Ovary (tissue), 9 donors: ENCODE measurements around the gene TP63. TPM values are rescaled to one million over a fixed set of nuclear protein-coding genes. Genes with fewer than 3 reads are reported as not detected.

Source experiments
- DNase-seq, 5 donors: peaks; one replicate each; pipeline ENCODE4 v3.0.0-alpha.2; 2019 to 2020
- H3K27ac ChIP-seq, 2 donors: fragments of 200-600 bp; one replicate each; pipeline versions ENCODE4 v1.5.1 to v1.8.0; 2019 to 2022
- H3K27me3 ChIP-seq: fragments of 200-600 bp; one replicate; pipeline ENCODE4 v1.8.0; 2022
- H3K36me3 ChIP-seq: fragments of 200-600 bp; sonication (generic); one replicate; pipeline ENCODE4 v1.5.1; 2019
- H3K4me1 ChIP-seq: one replicate; pipeline ENCODE4 v1.8.1; 2013; ENCODE audit warnings: mild to moderate bottlenecking, moderate library complexity; ENCODE audit not compliant: insufficient read depth
- H3K4me3 ChIP-seq: fragments of 200-600 bp; sonication (generic); one replicate; pipeline ENCODE4 v1.5.1; 2017
- H3K9me3 ChIP-seq, 2 donors: fragments of 200-600 bp in 1 of 2; sonication (generic) in 1 of 2; one replicate each; pipeline versions ENCODE4 v1.5.1 to v1.8.1; 2013 to 2019; ENCODE audit warnings: mild to moderate bottlenecking in 1 of 2, moderate library complexity in 1 of 2
- CTCF ChIP-seq, 3 donors: fragments of 450-650 bp in 2 of 3; fragments of 200-600 bp in 1 of 3; IDR thresholded peaks; one replicate each; pipeline versions ENCODE4 v1.5.1 to v1.8.0; 2016 to 2022; ENCODE audit warnings: antibody characterized with exemption in 3 of 3, mild to moderate bottlenecking in 1 of 3
- EP300 ChIP-seq: sonication (generic); formaldehyde crosslinking; IDR thresholded peaks from one replicate; pipeline ENCODE4 v1.6.1; 2017; ENCODE audit warnings: antibody characterized with exemption
- POLR2A ChIP-seq: fragments of 450-650 bp; IDR thresholded peaks from one replicate; pipeline ENCODE4 v1.6.1; 2017; ENCODE audit warnings: antibody characterized with exemption, mild to moderate bottlenecking, moderate library complexity
- WGBS, 3 donors: extraction: QIAGEN DNeasy Blood & Tissue Kit in 1 of 3; methylation state at CpG; one replicate each; pipeline versions ENCODE4 v1.1.5 to v1.1.7; 2013 to 2017; 5-methylcytosine and 5-hydroxymethylcytosine counted together
- intact Hi-C, 4 donors: fragments of 100-400 bp; cut with DNase I; formaldehyde crosslinking; loops; one replicate each; pipeline versions ENCODE4 v1.11.0 to v1.15.1; 2022 to 2023
- polyA plus RNA-seq, 2 donors: library from polyadenylated mRNA; stranded (reverse); fragments of 200-250 nt in 1 of 2; fragments of 350-450 nt in 1 of 2; fragmentation: Illumina TruSeq in 1 of 2; extraction: RNeasy Lipid Tissue Mini Kit (QIAGEN cat#74804) in 1 of 2; gene quantifications; one replicate each; pipeline ENCODE4 v1.2.3, GENCODE V29; 2013 to 2014
- total RNA-seq, 7 donors: library from RNA; depleted of rRNA in 2 of 7; stranded (reverse); fragments of >200 nt in 2 of 7; fragmentation: NEBNext Ultra II Directional in 3 of 7; extraction: Animal tissue kit (Norgen Biotek cat#: 25700) in 3 of 7; gene quantifications; one replicate each; pipeline versions ENCODE4 v1.1.0 to v1.2.4, GENCODE V29; 2016 to 2023
- donor health status: DM: no; HTN: no; CAD: no; lungs with moderate emphysema.
- donor health status: DM: no; HTN: no; CAD: no.
- donor health status: Bipolar disorder and iron deficiency.
- donor health status: DM: yes; HTN: yes; CAD: no.
- donor health status: DM: no; HTN: no; CAD: no.
- donor health status: DM: yes; HTN: yes; CAD: no.

TP63 gene
- total and polyA plus RNA-seq, 9 donors, result 0.15 to 0.79 (median 0.22) TPM; not detected in 1

GRCh38 chr3:189727898-189728297, 96.7 kb downstream of the TP63 start:
- intact Hi-C loops, result no loop called here
- H3K36me3 ChIP-seq, result no peaks in the 10 kb centered on the region
- no peak for DNase-seq
- H3K27me3 ChIP-seq, result no peaks in the 10 kb centered on the region
- no peak overlapping the region for H3K27ac ChIP-seq
- H3K4me1 ChIP-seq, result no peaks in the 10 kb centered on the region
- no peak overlapping the region for H3K4me3 ChIP-seq
- no peaks in the 10 kb centered on the region for H3K9me3 ChIP-seq
- WGBS, 3 donors, result 60 to 74% (median 63%) methylated on average over 4 of the region's 4 CpGs
- TF ChIP-seq POLR2A, result no peak

- Histone ChIP-seq H3K9me3 (no peaks in the 10 kb centered on the region), H3K36me3 (no peaks in the 10 kb centered on the region), H3K4me3 (no peak overlapping the region), H3K27ac (no peak overlapping the region), H3K27me3 (no peaks in the 10 kb centered on the region), H3K4me1 (no peaks in the 10 kb centered on the region)
- no peak for TF ChIP-seq POLR2A
- no peak for TF ChIP-seq EP300
- no peak for TF ChIP-seq CTCF (IDR thresholded peaks at IDR 0.05)
- WGBS, 3 donors, result 25 to 39% (median 27%) methylated on average over 1 of the region's 1 CpG
- no peak for DNase-seq
- intact Hi-C loops, result no loop called here
These were observed 97.7 kb downstream of the TP63 start for GRCh38 chr3:189728915-189729314.

GRCh38 chr3:189734061-189734460, 102.9 kb downstream of the TP63 start:
- Histone ChIP-seq H3K27me3 (no peaks in the 10 kb centered on the region), H3K4me1 (no peaks in the 10 kb centered on the region), H3K9me3 (no peaks in the 10 kb centered on the region), H3K36me3 (no peaks in the 10 kb centered on the region), H3K4me3 (no peak overlapping the region), H3K27ac (no peak overlapping the region)
- no peak for DNase-seq
- no peak for TF ChIP-seq POLR2A
- TF ChIP-seq CTCF (IDR thresholded peaks at IDR 0.05), result no peak
- no peak for TF ChIP-seq EP300
- intact Hi-C loops, result no loop called here
- WGBS, 3 donors, result 62 to 79% (median 66%) methylated on average over 6 of the region's 6 CpGs

- H3K4me1 ChIP-seq, result no peaks in the 10 kb centered on the region
- H3K27me3 ChIP-seq, result no peaks in the 10 kb centered on the region
- intact Hi-C loops, result no loop called here
- DNase-seq, result no peak
- TF ChIP-seq EP300 (no peak), POLR2A (no peak), CTCF (IDR thresholded peaks at IDR 0.05) (no peak)
- no peak overlapping the region for H3K4me3 ChIP-seq
- no peak overlapping the region for H3K27ac ChIP-seq
- no peaks in the 10 kb centered on the region for H3K9me3 ChIP-seq
- no peaks in the 10 kb centered on the region for H3K36me3 ChIP-seq
These were observed 104.7 kb downstream of the TP63 start for GRCh38 chr3:189735913-189736312.

- H3K9me3 ChIP-seq, result no peaks in the 10 kb centered on the region
- no peak overlapping the region for H3K27ac ChIP-seq
- DNase-seq, result no peak
- intact Hi-C loops, result no loop called here
- TF ChIP-seq EP300 (no peak), POLR2A (no peak), CTCF (IDR thresholded peaks at IDR 0.05) (no peak)
- H3K36me3 ChIP-seq, result no peaks in the 10 kb centered on the region
- no peaks in the 10 kb centered on the region for H3K4me1 ChIP-seq
- 88 to 93% (median 90%) methylated on average over 2 of the region's 2 CpGs for WGBS, 3 donors
- H3K4me3 ChIP-seq, result no peak overlapping the region
- H3K27me3 ChIP-seq, result no peaks in the 10 kb centered on the region
These were observed 105.9 kb downstream of the TP63 start for GRCh38 chr3:189737071-189737470.
